Amygdala (tissue), 56 donors: Measurements from ENCODE around the gene ZNF467.

ENCODE experiments used
- DNase-seq, 56 donors: peaks; one replicate each; lab custom pipeline; 2025; lab: John Stamatoyannopoulos, UW

The ZNF467 gene

DNA sequence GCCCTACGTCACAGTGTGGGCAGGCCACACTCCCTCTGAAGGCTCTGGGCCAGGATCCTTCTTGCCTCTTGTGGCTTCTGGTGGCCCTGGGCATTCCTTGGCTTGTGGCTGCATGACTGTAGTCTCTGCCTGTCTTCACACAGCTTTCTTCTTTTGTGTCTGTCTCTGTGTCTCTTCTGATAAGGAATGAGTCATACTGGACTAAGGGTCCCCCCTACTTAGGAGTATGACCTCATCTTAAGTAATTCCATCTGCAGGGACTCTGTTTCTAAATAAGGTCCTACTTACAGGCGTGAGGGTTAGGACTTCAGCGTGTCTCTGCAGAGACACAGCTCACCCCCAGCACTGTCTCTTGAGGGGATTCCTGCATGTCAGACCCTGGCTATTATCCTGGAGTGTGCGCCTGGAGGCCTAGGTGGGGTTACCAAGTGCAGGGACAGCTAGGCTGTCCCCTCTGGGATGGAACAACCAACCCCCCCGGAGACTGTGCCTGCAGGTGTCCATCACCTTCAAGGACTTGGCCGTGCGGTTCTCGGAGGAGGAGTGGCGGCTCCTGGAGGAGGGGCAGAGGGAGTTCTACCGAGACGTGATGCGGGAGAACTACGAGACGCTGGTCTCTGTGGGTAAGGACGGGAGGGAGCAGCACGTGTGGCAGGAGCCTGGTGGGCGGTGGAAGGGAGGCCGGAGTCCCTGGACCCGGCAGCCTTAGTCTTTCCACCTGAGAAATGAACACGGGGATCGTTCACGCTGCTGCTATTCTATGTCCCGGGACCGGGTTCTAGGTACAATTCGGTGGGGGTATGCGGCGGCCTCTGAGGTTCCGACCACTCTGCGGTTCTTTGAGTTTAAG, 54.1 kb downstream of the ZNF467 start:
- DNase-seq = no peak

DNA sequence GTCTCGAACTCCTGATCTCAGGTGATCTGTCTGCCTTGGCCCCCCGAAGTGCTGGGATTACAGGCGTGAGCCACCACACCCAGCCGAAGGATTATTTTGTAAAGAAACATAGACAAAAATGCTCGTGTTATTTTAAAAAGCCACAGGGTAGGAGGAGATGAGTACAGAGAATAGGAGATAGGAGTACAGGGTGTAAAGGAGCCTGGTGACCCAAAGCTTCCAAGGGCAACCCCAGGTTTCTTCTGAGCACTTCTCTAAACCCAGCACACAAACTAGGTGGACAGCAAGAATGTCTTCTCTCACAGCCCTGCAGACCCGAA, 54.7 kb downstream of the ZNF467 start:
- DNase-seq = no peak

DNA sequence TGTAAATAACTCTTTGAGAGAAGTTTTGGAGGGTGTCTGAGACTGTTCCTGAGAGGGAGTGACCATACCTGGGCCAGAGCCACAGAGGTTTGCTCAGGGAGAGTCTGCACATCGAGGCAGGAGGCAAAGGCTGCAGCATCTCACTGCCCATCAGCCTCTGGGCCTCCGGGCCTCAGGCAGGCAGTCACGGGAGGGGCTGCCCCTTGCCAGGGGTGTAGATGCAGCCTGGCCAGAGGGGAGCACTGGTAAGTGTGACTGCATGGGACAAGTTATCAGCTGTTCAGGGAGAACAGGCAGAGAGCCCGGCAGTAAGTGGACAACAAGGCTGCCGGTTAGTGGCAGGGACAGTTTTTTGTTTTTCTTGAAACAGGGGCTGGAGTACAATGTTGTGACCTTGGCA, 55.9 kb downstream of the ZNF467 start:
- DNase-seq = no peak

DNA sequence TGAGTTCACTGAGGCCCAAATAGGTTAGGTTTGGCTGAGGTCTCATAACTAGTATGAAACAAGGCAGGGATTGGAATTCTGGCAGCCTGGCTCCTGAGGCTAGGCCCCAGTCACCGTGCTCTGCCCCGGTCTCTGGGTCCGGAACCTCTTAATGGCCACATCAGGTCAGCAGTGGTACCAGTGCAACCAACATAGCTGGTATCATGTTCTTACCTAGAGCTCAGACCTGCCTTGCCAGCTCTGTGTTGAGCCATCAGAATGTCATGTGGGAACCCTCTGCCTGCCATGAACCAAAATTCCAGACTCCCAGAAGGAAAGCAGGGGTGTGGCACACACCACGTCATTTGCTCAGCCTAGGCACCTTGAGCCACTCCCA, 56.5 kb downstream of the ZNF467 start:
- DNase-seq = no peak

DNA sequence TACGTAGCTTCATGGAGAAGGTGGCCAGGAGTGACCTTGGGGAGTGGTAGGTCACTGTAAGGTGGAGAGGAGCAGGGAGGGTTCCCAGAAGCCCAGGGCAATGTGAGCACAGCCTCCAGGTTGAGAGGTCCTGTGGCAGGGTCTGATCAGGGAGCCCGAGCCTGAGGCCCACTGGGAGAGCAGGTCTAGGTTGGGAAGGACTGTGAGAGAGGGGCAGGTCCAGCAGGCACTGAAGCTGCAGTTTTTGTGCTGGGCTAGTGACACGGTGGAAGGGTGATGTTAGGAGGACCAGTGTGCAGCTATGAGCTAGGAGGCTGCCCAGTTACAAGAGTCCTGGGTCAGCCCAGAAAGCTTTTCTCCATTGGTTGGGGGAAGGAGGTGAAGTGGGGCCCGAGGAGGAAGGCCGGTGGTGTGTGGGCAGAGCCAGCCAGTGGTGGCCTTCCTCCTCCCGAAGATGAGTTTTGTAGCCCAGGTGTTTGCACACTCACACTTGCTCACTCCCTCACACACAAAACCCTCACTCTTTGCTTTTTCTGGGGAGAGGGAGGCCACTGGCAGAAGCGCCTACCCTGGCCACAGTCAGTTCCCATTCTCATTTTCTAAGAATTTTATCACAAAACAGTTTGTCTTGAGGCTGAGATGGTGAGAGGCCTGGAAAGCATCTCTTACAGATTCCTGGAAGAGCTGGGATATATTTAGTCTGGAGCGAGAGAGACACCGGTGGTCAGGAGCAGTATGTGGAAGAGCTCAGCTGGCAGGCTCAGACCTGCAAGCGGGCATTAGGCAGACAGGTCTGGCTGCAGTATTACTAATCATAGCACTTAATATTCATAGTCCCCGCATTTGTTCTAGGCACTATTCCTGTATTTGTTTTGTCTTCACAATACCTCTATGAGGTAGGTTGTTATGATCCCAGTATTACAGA, 57.1 kb downstream of the ZNF467 start:
- no peak for DNase-seq

DNA sequence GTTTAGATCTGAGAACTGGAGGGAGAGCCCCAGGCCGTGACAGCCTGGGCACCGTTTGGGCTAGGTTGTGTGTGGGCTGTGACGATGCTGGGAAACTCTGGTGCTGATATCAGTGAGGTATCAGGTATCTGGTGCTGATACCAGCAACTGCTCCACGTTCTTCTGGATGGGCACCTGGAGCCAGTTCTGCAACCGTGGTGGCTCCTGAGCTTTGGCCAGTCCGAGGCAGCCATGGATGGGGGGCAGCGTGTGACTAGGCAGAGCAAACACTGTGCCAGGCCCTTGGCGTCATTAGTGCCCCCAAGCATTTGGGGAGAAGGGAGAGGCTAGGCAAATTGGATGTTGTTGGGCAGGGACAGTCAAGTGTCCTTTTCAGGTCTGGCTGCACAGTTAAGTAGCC, 57.9 kb downstream of the ZNF467 start:
- no peak for DNase-seq

DNA sequence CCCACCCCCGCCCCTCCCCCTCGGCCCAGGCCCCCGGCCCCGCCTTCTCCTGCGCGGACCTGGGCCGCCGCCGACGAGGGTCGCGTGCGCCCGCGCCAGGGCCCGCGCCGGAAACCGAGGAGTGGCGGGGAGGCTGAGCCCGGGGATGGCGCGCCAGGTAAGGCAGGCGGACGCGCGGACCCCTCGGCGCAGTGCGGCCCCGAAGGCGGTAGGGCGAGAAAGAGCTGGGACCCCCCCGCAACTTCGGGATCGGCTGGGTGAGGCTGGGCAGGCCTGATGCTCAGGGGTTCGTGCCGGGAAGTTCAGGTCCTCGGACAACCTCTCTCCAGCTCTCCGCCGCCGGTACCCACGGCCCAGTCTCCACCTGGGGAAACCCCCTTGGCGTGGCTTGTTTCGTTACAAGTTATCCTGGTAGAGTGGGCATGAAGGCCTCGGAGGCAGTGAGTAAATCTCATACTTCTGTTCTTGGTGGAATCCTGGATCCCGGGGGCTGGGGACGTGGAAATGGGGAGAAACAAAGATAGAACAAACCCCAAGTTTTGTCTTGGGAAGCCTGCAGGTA, 58.4 kb downstream of the ZNF467 start:
- peak in 5 of 56 donors; percentile 52 to 69 (median 58) for DNase-seq
